Mononuclear cell (primary cell): ENCODE results near the gene UBE2C. TPM values are rescaled to one million over a fixed set of nuclear protein-coding genes. Genes with fewer than 3 reads are reported as not detected.
"Not testable (repeated sequence)": the region's sequence is repeated elsewhere in the genome, so short reads cannot be mapped to it uniquely, and the experiment has no call there.

ENCODE experiments used
- H3K27me3 ChIP-seq: 2 replicates; pipeline ENCODE4 v1.6.0; 2011; ENCODE audit warnings: low read length, control low read depth; ENCODE audit not compliant: insufficient read depth
- H3K4me1 ChIP-seq: 2 replicates; pipeline ENCODE4 v1.5.1; 2011; ENCODE audit warnings: mild to moderate bottlenecking, low read length, control low read depth; ENCODE audit not compliant: insufficient read depth
- H3K4me3 ChIP-seq: 2 replicates; pipeline ENCODE4 v1.5.1; 2011; ENCODE audit warnings: mild to moderate bottlenecking, low read length, moderate library complexity
- H3K9me3 ChIP-seq: 2 replicates; pipeline ENCODE4 v1.5.1; 2011; ENCODE audit warnings: low read depth, mild to moderate bottlenecking, control low read depth, low read length
- total RNA-seq: library from RNA; depleted of rRNA; stranded (reverse); fragments of >200 nt; gene quantifications from one replicate; pipeline ENCODE4 v1.2.3, GENCODE V29; 2012

UBE2C gene
- total RNA-seq, 1 donor, result 1.6 TPM

- Histone ChIP-seq H3K9me3 (no peaks in the 10 kb centered on the region), H3K4me3 (no peak overlapping the region), H3K4me1 (no peaks in the 10 kb centered on the region), H3K27me3 (no peaks in the 10 kb centered on the region)
Observed at GRCh38 chr20:45783656-45784294, 28.7 kb upstream of the UBE2C start.

GRCh38 chr20:45788351-45788750 lies 24.1 kb upstream of the UBE2C start:
- Histone ChIP-seq H3K27me3 (no peaks in the 10 kb centered on the region), H3K4me1 (peaks cover 12% of the 10 kb centered on the region), H3K4me3 (no peak overlapping the region), H3K9me3 (no peaks in the 10 kb centered on the region)

DNA sequence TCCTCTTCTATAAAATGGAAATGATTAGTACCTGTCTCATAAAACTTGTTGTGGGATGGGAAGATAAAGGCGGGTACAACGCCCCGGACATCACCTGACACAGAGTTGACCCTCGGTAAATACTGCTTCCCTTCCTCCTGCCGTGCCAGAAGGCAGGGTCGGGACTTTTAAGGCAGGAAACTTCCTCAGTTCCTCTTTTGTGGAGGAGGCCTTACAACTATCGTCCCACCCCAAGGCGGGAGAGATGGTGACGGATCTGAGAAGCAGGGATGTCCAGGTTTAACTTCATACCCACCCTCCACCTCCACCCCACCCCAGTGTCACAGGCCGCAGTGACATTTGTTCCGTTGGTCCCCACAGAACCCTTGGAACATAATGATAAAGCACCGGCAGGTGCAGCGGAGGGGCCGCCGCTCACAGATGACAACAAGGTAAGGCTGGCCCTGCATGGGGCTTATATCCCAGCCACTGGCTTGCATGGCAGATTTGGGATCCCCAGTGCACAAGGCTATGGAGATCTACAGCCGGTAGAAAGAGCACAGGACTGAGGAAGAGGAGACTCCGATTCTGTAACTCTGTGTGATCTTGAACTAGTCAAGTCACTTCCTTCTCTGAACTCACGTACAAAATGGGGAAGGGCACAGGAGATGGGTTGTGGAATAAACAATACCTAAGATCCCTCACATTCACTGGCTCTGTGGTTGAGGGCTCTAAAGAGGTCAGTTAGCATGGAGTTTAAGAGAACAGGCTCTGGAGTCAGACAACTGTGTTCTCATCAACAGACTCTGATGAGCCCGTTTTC lies 19.9 kb upstream of the UBE2C start:
- H3K9me3 ChIP-seq, result no peaks in the 10 kb centered on the region
- H3K4me1 ChIP-seq, result peaks cover 15% of the 10 kb centered on the region
- no peaks in the 10 kb centered on the region for H3K27me3 ChIP-seq
- peak overlapping the region; percentile 94 for H3K4me3 ChIP-seq

DNA sequence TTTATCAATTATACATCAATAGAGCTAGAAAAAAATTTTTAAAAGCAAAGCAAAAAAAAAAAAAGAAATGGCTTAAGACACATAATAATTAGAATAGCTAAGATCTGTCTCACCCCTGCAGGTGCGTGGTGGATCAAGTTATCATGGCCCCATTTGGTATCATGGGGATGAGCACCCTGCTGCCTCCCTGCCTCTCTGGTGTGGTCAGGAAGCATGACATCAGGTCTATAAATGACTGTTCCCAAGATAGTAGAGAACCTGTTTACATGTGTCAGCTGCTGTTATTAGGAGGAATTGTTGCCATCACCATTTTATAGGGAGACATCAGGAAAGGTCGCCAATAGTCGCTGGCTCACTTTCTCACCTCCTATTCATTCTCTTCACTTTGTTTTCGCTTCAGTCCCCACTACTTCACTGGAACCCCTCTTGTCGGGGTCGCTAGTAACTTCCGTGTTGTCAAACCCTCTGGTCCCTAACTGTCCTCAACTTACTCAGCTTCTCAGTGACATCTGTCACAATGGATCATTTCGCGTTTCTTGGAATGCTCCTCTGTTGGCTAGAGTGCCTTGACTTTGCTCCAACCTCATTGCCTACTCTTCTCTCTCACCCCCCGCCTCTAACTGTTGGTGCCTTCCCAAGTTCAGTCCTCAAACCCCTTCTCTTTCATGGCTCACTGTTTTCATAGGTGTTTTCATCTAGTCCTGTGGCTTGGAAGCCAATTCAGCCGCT lies 15.9 kb upstream of the UBE2C start:
- Histone ChIP-seq H3K4me3 (no peak overlapping the region), H3K4me1 (peaks cover 24% of the 10 kb centered on the region), H3K9me3 (no peaks in the 10 kb centered on the region), H3K27me3 (no peaks in the 10 kb centered on the region)

DNA sequence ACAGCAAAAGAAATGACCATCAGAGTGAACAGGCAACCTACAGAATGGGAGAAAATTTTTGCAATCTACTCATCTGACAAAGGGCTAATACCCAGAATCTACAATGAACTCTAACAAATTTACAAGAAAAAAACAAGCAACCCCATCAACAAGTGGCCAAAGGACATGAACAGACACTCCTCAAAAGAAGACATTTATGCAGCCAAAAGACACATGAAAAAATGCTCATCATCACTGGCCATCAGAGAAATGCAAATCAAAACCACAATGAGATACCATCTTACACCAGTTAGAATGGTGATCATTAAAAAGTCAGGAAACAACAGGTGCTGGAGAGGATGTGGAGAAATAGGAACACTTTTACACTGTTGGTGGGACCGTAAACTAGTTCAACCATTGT lies 14.9 kb upstream of the UBE2C start:
- H3K4me1 ChIP-seq, result peaks cover 20% of the 10 kb centered on the region
- not testable (repeated sequence) for H3K9me3 ChIP-seq, H3K4me3 ChIP-seq, H3K27me3 ChIP-seq

GRCh38 chr20:45797955-45798354 lies 14.5 kb upstream of the UBE2C start:
- not testable (repeated sequence) for H3K9me3 ChIP-seq, H3K4me3 ChIP-seq, H3K27me3 ChIP-seq
- peaks cover 15% of the 10 kb centered on the region for H3K4me1 ChIP-seq

GRCh38 chr20:45798935-45799642 lies 13.4 kb upstream of the UBE2C start:
- Histone ChIP-seq H3K4me3 (no peak overlapping the region), H3K9me3 (no peaks in the 10 kb centered on the region), H3K4me1 (peaks cover 9% of the 10 kb centered on the region), H3K27me3 (no peaks in the 10 kb centered on the region)

DNA sequence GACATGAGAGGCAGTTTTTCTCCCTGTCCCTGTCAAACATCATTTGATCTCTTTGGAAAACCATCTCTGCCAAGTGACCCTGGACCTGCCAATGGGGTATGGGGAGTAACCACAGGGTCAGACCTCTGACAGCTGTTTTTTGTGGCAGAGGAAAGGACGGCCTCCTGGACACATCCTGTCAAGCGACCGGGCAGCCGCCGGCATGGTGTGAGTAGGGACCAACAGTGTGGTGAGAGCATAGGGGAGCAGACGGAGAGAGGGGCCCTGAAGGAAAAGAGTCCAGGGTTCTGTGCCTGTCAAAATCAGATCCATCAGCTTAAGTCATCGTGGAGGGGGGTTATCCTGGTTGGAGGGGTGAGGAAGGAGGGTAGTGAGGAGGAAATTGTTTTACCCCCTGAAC lies 10.6 kb upstream of the UBE2C start:
- H3K4me3 ChIP-seq, result no peak overlapping the region
- H3K4me1 ChIP-seq, result peaks cover 9% of the 10 kb centered on the region
- H3K9me3 ChIP-seq, result no peaks in the 10 kb centered on the region
- H3K27me3 ChIP-seq, result no peaks in the 10 kb centered on the region

- H3K4me3 ChIP-seq, result no peak overlapping the region
- H3K27me3 ChIP-seq, result no peaks in the 10 kb centered on the region
- no peaks in the 10 kb centered on the region for H3K9me3 ChIP-seq
- H3K4me1 ChIP-seq, result peaks cover 18% of the 10 kb centered on the region
Observed at GRCh38 chr20:45810191-45810970, 2.1 kb upstream of the UBE2C start.

GRCh38 chr20:45813006-45813340 lies 529 bp downstream of the UBE2C start:
- Histone ChIP-seq H3K4me1 (peaks cover 18% of the 10 kb centered on the region), H3K4me3 (peak overlapping the region; percentile 45), H3K9me3 (no peaks in the 10 kb centered on the region), H3K27me3 (no peaks in the 10 kb centered on the region)

DNA sequence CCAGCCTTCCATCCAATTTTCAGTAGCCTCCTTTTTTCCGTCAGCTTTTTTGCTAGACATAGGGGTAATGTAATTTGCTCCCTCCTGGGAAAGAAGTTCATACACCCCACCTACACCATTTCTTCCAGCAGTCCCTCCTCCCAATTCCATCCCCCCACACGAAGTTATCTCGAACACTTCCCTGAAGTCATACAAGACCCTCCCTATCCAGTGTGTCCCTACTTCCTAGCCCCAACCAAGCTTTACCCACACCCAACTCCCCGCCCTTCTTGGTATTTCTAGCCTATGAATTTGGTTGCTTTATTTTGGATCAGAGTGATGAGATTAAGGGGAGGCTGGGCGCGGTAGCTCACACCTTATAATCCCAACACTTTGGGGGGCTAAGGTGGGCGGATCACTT lies 1.0 kb downstream of the UBE2C start:
- Histone ChIP-seq H3K4me3 (no peak overlapping the region), H3K4me1 (peaks cover 18% of the 10 kb centered on the region), H3K27me3 (no peaks in the 10 kb centered on the region), H3K9me3 (no peaks in the 10 kb centered on the region)

DNA sequence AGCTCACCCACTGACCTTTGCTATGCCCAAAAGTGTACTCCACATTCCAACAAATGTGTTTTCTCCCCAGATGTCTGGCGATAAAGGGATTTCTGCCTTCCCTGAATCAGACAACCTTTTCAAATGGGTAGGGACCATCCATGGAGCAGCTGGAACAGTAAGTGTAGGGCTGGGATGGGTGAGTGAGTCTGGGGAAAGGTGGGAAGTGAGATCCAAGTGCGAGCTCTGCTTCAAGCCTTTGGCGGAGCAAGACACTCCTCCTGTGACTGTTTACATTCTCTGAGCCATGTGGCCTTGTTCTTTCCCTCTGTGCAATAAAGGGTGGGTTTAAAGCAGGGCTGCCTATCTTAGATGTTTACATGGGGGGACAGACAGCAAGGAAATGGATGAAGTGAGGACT lies 1.9 kb downstream of the UBE2C start:
- H3K4me3 ChIP-seq, result no peak overlapping the region
- H3K27me3 ChIP-seq, result no peaks in the 10 kb centered on the region
- H3K4me1 ChIP-seq, result peaks cover 18% of the 10 kb centered on the region
- H3K9me3 ChIP-seq, result no peaks in the 10 kb centered on the region

DNA sequence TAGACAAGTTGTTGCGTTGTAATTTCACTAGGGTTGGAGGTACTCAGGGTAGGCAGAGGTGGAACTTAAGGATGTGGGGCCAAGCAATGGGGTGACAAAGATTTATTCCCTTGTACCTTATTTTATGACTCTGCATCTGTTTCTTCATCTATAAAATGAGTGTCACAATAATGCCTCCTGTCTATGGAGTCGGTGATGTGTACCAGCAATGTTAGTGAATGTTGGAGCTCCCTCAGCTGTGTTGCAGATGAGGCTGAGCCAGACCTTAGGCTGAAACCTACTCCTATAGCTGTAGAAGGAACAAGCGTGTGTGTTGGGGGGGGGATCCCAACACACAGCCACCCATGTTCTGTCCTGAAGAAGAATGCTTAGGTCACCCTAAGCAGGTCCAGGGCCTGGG lies 4.5 kb downstream of the UBE2C start:
- Histone ChIP-seq H3K4me1 (peaks cover 20% of the 10 kb centered on the region), H3K4me3 (no peak overlapping the region), H3K27me3 (peaks cover 1% of the 10 kb centered on the region), H3K9me3 (no peaks in the 10 kb centered on the region)

DNA sequence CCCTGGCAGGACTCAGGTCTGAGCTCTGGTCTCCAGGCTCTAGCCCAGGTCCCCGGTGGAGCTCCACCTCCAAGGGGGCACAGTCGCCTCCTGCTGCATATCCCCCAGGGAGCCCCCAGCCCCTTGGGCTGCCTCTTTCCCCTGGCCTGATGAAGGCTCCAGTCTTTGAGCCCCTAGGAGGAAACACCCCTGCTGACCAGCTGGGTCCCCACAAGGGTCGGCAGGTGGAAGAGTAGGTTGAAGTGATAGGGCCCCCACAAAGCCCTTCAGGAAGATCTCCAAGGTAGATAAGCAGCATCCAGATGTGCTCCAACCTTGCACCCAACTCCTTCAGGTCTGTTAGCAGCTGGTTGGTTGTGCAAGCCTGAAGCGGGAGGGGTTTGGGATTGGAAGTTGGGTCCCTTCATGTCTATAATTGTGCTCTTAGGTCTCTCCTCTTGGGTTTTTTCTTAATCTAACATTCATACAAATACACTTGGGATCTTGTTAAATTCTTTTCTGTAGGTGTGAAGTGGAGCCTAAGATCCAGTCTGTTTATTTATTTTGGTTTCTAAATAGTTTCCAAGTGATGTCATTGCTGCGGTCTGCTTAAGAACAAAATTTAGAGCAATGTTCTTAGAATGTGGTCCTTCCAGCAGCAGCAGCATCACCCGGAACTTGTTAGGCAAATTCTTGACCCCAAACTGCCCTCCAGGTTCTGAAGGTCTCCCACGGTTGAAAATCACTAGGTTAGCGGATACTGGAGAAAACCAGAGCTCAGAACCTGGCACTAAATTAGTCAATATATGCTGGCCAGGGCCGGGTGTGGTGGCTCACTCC lies 5.1 kb downstream of the UBE2C start:
- Histone ChIP-seq H3K27me3 (peaks cover 3% of the 10 kb centered on the region), H3K9me3 (no peaks in the 10 kb centered on the region)

More for the DNA sequence above, 5.1 kb downstream of the UBE2C start:
- Histone ChIP-seq H3K4me1 (peaks cover 20% of the 10 kb centered on the region), H3K4me3 (no peak overlapping the region)
